H1 (cell line): ENCODE data around the gene ORAI3. TPM values are rescaled to one million over a fixed set of nuclear protein-coding genes. Genes with fewer than 3 reads are reported as not detected.

ENCODE experiments used
- CHD1 ChIP-seq: IDR thresholded peaks from 2 replicates; pipeline ENCODE4 v1.6.1; 2012; ENCODE audit warnings: low read depth, low read length, improper control_type of control experiment
- MAFK ChIP-seq: IDR thresholded peaks from 2 replicates; pipeline ENCODE4 v1.6.1; 2012; ENCODE audit warnings: low read depth, mild to moderate bottlenecking, improper control_type of control experiment, low read length
- SAP30 ChIP-seq: fragments of 300-600 bp; sonication (generic); IDR thresholded peaks from 2 replicates; pipeline ENCODE4 v1.7.1; 2012; ENCODE audit warnings: low read length, moderate library complexity, mild to moderate bottlenecking, inconsistent platforms; ENCODE audit not compliant: insufficient read depth, insufficient replicate concordance
- SIN3A ChIP-seq, 2 experiments: IDR thresholded peaks in 1 of 2; conservative IDR thresholded peaks in 1 of 2; 2 replicates each; pipeline ENCODE4 v1.6.1; 2011 to 2012; ENCODE audit warnings: low read length in 2 of 2, improper control_type of control experiment in 1 of 2, low read depth in 1 of 2, mild to moderate bottlenecking in 1 of 2
- SP4 ChIP-seq: IDR thresholded peaks from 2 replicates; pipeline ENCODE4 v1.6.1; 2012; ENCODE audit warnings: low read length, inconsistent platforms
- SRF ChIP-seq: IDR thresholded peaks from 2 replicates; pipeline ENCODE4 v1.6.1; 2011; ENCODE audit warnings: mild to moderate bottlenecking, low read depth, low read length, moderate library complexity
- polyA plus RNA-seq, 7 experiments: library from polyadenylated mRNA; depleted of rRNA in 3 of 7; stranded (reverse) in 5 of 7; unstranded in 2 of 7; fragments of >200 nt in 5 of 7; fragments of 200-250 nt in 2 of 7; gene quantifications; 1 replicate in 5 of 7; 2 replicates in 1 of 7; 4 replicates in 1 of 7; pipeline versions ENCODE4 v1.2.1 to v1.2.3, GENCODE V29; 2011 to 2013; ENCODE audit warnings: missing spikeins in 2 of 7, mixed read lengths in 2 of 7
- total RNA-seq: library from RNA; stranded (reverse); fragmentation: NEBNext Ultra II Directional; extraction: Animal tissue kit (Norgen Biotek cat#: 25700); gene quantifications from 2 replicates; pipeline ENCODE4 v1.2.1, GENCODE V29; 2021

Gene ORAI3
- total and polyA plus RNA-seq, 2 of the 8 experiments (the other 6 are each of a cell fraction or from before 2014, with no cell fraction given) = 8.7 to 24.5 TPM

DNA sequence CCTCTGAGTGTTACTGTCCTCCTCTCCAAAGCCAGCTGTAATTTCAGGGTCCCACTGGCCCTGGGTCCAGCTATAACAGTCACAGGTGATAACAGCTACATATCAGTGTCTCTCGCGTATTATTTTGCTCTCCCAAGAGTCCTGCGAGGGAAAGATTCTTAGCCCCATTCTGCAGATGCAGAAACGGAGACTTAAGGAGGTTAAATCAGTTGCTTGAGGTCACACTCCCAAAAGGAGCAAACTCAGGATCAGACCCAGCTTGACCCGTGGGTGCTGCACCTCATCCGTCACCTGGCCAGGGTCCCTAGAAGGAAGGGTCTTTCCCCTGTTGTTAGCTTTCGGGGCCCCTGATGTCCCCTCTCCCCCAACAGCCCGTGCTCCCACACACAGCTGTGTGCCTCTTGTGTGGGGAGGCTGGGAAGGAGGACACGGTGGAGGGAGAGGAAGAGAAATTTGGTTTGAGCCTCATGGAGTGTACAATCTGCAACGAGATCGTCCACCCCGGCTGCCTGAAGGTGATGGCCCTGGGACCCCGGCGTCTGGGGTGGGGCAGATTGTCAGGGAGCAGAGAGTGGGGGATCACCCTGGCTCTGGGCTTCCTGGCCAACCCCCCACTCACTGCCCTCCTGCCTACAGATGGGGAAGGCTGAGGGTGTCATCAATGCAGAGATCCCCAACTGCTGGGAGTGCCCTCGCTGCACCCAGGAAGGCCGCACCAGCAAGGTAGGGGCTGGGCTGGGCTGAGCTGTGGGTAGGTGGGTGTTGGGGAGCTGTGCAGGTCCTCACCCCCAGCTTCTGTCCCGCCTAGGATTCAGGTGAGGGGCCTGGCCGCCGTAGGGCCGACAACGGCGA is 21.7 kb upstream of the ORAI3 start (continued):
- TF ChIP-seq SP4 = no peak
- TF ChIP-seq MAFK = no peak
- no peak for TF ChIP-seq SAP30
- no peak for TF ChIP-seq CHD1
- no peak for TF ChIP-seq SRF
- TF ChIP-seq SIN3A (conservative IDR thresholded peaks at IDR 0.05 in 1 of 2, IDR thresholded peaks at IDR 0.05 in 1 of 2; ENCODE audit: low read depth in 1 of 2, low read length in 2 of 2) = no peak
- TF ChIP-seq, all 59 proteins: peak for 0
